ENCODE measurements around the gene DCAF8L2.
"Not testable (repeated sequence)": the region's sequence is repeated elsewhere in the genome, so short reads cannot be mapped to it uniquely, and the experiment has no call there.

The DCAF8L2 gene

GRCh38 chrX:27675493-27675892, 85.3 kb downstream of the DCAF8L2 start:
- H3K4me3 ChIP-seq (ENCODE audit: low read depth, low read length): no peak overlapping the region

GRCh38 chrX:27679281-27679680, 89.1 kb downstream of the DCAF8L2 start:
- no peak overlapping the region for H3K4me3 ChIP-seq (ENCODE audit: low read depth, low read length)

- no peak overlapping the region for H3K4me3 ChIP-seq (ENCODE audit: low read depth, low read length)
Observed at GRCh38 chrX:27680726-27681125, 90.6 kb downstream of the DCAF8L2 start.

- H3K4me3 ChIP-seq (ENCODE audit: low read depth, low read length): not testable (repeated sequence)
Observed at GRCh38 chrX:27683566-27684208, 93.5 kb downstream of the DCAF8L2 start.

- H3K4me3 ChIP-seq (ENCODE audit: low read depth, low read length): no peak overlapping the region
Observed at GRCh38 chrX:27694667-27695066, 104.5 kb downstream of the DCAF8L2 start.

GRCh38 chrX:27706526-27706925, 116.4 kb downstream of the DCAF8L2 start:
- no peak overlapping the region for H3K4me3 ChIP-seq (ENCODE audit: low read depth, low read length)

- H3K4me3 ChIP-seq (ENCODE audit: low read depth, low read length): no peak overlapping the region
Observed at GRCh38 chrX:27715610-27716009, 125.5 kb downstream of the DCAF8L2 start.

GRCh38 chrX:27728291-27728690, 138.1 kb downstream of the DCAF8L2 start:
- no peak overlapping the region for H3K4me3 ChIP-seq (ENCODE audit: low read depth, low read length)

- no peak overlapping the region for H3K4me3 ChIP-seq (ENCODE audit: low read depth, low read length)
Observed at GRCh38 chrX:27731962-27732361, 141.8 kb downstream of the DCAF8L2 start.

- H3K4me3 ChIP-seq (ENCODE audit: low read depth, low read length): no peak overlapping the region
Observed at GRCh38 chrX:27735914-27736313, 145.8 kb downstream of the DCAF8L2 start.

GRCh38 chrX:27740933-27741332, 150.8 kb downstream of the DCAF8L2 start:
- H3K4me3 ChIP-seq (ENCODE audit: low read depth, low read length): no peak overlapping the region

GRCh38 chrX:27743521-27743920, 153.4 kb downstream of the DCAF8L2 start:
- H3K4me3 ChIP-seq (ENCODE audit: low read depth, low read length): not testable (repeated sequence)

- no peak overlapping the region for H3K4me3 ChIP-seq (ENCODE audit: low read depth, low read length)
Observed at GRCh38 chrX:27746516-27746915, 156.4 kb downstream of the DCAF8L2 start.

- H3K4me3 ChIP-seq (ENCODE audit: low read depth, low read length): not testable (repeated sequence)
Observed at GRCh38 chrX:27750298-27750697, 160.2 kb downstream of the DCAF8L2 start.

GRCh38 chrX:27751976-27752375, 161.8 kb downstream of the DCAF8L2 start:
- no peak overlapping the region for H3K4me3 ChIP-seq (ENCODE audit: low read depth, low read length)

- H3K4me3 ChIP-seq (ENCODE audit: low read depth, low read length): no peak overlapping the region
Observed at GRCh38 chrX:27765718-27766117, 175.6 kb downstream of the DCAF8L2 start.

GRCh38 chrX:27767387-27767786, 177.2 kb downstream of the DCAF8L2 start:
- H3K4me3 ChIP-seq (ENCODE audit: low read depth, low read length): no peak overlapping the region

GRCh38 chrX:27775984-27776383, 185.8 kb downstream of the DCAF8L2 start:
- H3K4me3 ChIP-seq (ENCODE audit: low read depth, low read length): no peak overlapping the region

GRCh38 chrX:27796640-27797257, 206.6 kb downstream of the DCAF8L2 start:
- no peak overlapping the region for H3K4me3 ChIP-seq (ENCODE audit: low read depth, low read length)

GRCh38 chrX:27797575-27797974, 207.4 kb downstream of the DCAF8L2 start:
- no peak overlapping the region for H3K4me3 ChIP-seq (ENCODE audit: low read depth, low read length)
